H1 (cell line): Measurements from ENCODE around the gene ARHGEF3. TPM values are rescaled to one million over a fixed set of nuclear protein-coding genes. Genes with fewer than 3 reads are reported as not detected.

Experiments used
- CHD7 ChIP-seq: fragments of 300-600 bp; sonication (generic); IDR thresholded peaks from 2 replicates; pipeline ENCODE4 v1.7.1; 2012; ENCODE audit warnings: low read length, moderate library complexity, mild to moderate bottlenecking, inconsistent platforms; ENCODE audit not compliant: insufficient replicate concordance
- CTBP2 ChIP-seq: IDR thresholded peaks from 2 replicates; pipeline ENCODE4 v1.7.0; 2011; ENCODE audit warnings: borderline replicate concordance, mild to moderate bottlenecking, moderate library complexity, mixed read lengths, low read length; ENCODE audit not compliant: insufficient read depth, insufficient read length
- CTCF ChIP-seq, 3 experiments: IDR thresholded peaks; 1 replicate in 2 of 3; 2 replicates in 1 of 3; pipeline versions ENCODE4 v1.5.1 to v1.6.1; 2011; ENCODE audit warnings: low read length in 3 of 3, mild to moderate bottlenecking in 3 of 3, inconsistent platforms in 2 of 3, low read depth in 1 of 3, moderate library complexity in 1 of 3; ENCODE audit not compliant: insufficient read depth in 1 of 3; ENCODE audit errors: control extremely low read depth in 1 of 3
- SIN3A ChIP-seq, 2 experiments: IDR thresholded peaks in 1 of 2; conservative IDR thresholded peaks in 1 of 2; 2 replicates each; pipeline ENCODE4 v1.6.1; 2011 to 2012; ENCODE audit warnings: low read length in 2 of 2, improper control_type of control experiment in 1 of 2, low read depth in 1 of 2, mild to moderate bottlenecking in 1 of 2
- TAF1 ChIP-seq: IDR thresholded peaks from 2 replicates; pipeline ENCODE4 v1.6.1; 2011; ENCODE audit warnings: mild to moderate bottlenecking, low read depth, low read length
- polyA plus RNA-seq, 7 experiments: library from polyadenylated mRNA; depleted of rRNA in 3 of 7; stranded (reverse) in 5 of 7; unstranded in 2 of 7; fragments of >200 nt in 5 of 7; fragments of 200-250 nt in 2 of 7; gene quantifications; 1 replicate in 5 of 7; 2 replicates in 1 of 7; 4 replicates in 1 of 7; pipeline versions ENCODE4 v1.2.1 to v1.2.3, GENCODE V29; 2011 to 2013; ENCODE audit warnings: missing spikeins in 2 of 7, mixed read lengths in 2 of 7
- total RNA-seq: library from RNA; stranded (reverse); fragmentation: NEBNext Ultra II Directional; extraction: Animal tissue kit (Norgen Biotek cat#: 25700); gene quantifications from 2 replicates; pipeline ENCODE4 v1.2.1, GENCODE V29; 2021

The ARHGEF3 gene
- total and polyA plus RNA-seq, 2 of the 8 experiments (the other 6 are each of a cell fraction or from before 2014, with no cell fraction given) = 2.8 to 6.0 TPM

GRCh38 chr3:56801662-56802377 is at the start of gene ARHGEF3 (continued):
- no peak for TF ChIP-seq CHD7
- peak; percentile 64; the same call in 1 of the 2 replicates for TF ChIP-seq TAF1
- no peak for TF ChIP-seq CTBP2
- TF ChIP-seq CTCF (IDR thresholded peaks at IDR 0.05; ENCODE audit: control extremely low read depth in 1 of 3, insufficient read depth in 1 of 3, low read depth in 1 of 3, low read length in 3 of 3) = peak; percentile 61 to 70 (median 66)
- peak; percentile 25 to 41; a peak in 1 of 4 replicates for TF ChIP-seq SIN3A (conservative IDR thresholded peaks at IDR 0.05 in 1 of 2, IDR thresholded peaks at IDR 0.05 in 1 of 2; ENCODE audit: low read depth in 1 of 2, low read length in 2 of 2)
